ENCODE measurements around the gene IFT27.
"Not testable (repeated sequence)": the region's sequence is repeated elsewhere in the genome, so short reads cannot be mapped to it uniquely, and the experiment has no call there.

The IFT27 gene

GRCh38 chr22:36764641-36765040, 11.3 kb downstream of the IFT27 start:
- FAIRE-seq: no peak

- FAIRE-seq: no peak
Observed at GRCh38 chr22:36764060-36764459, 11.9 kb downstream of the IFT27 start.

GRCh38 chr22:36763576-36763975, 12.3 kb downstream of the IFT27 start:
- FAIRE-seq: no peak

- FAIRE-seq: no peak
Observed at GRCh38 chr22:36762687-36763260, 13.1 kb downstream of the IFT27 start.

GRCh38 chr22:36761553-36762240, 14.2 kb downstream of the IFT27 start:
- FAIRE-seq: no peak

GRCh38 chr22:36760786-36761185, 15.1 kb downstream of the IFT27 start:
- no peak for FAIRE-seq

- no peak for FAIRE-seq
Observed at GRCh38 chr22:36759481-36760159, 16.3 kb downstream of the IFT27 start.

GRCh38 chr22:36758792-36759271, 17.1 kb downstream of the IFT27 start:
- FAIRE-seq: no peak

- FAIRE-seq: no peak
Observed at GRCh38 chr22:36757668-36758211, 18.2 kb downstream of the IFT27 start.

GRCh38 chr22:36756746-36757655, 18.9 kb downstream of the IFT27 start:
- no peak for FAIRE-seq

- FAIRE-seq: no peak
Observed at GRCh38 chr22:36756031-36756430, 19.9 kb downstream of the IFT27 start.

GRCh38 chr22:36755316-36755715, 20.6 kb downstream of the IFT27 start:
- no peak for FAIRE-seq

- FAIRE-seq: not testable (repeated sequence)
Observed at GRCh38 chr22:36754881-36755280, 21.0 kb downstream of the IFT27 start.

GRCh38 chr22:36753916-36754315, 22.0 kb downstream of the IFT27 start:
- no peak for FAIRE-seq

- no peak for FAIRE-seq
Observed at GRCh38 chr22:36753120-36753802, 22.7 kb downstream of the IFT27 start.

- FAIRE-seq: no peak
Observed at GRCh38 chr22:36746375-36746970, 29.4 kb downstream of the IFT27 start.

GRCh38 chr22:36745301-36745995, 30.5 kb downstream of the IFT27 start:
- no peak for FAIRE-seq

- FAIRE-seq: no peak
Observed at GRCh38 chr22:36744791-36745190, 31.1 kb downstream of the IFT27 start.

GRCh38 chr22:36744413-36744765, 31.5 kb downstream of the IFT27 start:
- FAIRE-seq: no peak

GRCh38 chr22:36743591-36744412, 32.1 kb downstream of the IFT27 start:
- FAIRE-seq: no peak

Data from islet of Langerhans (tissue), 1 donor.